Large intestine (tissue), 3 donors: Measurements from ENCODE around the gene TMEM175. TPM values are rescaled to one million over a fixed set of nuclear protein-coding genes. Genes with fewer than 3 reads are reported as not detected.
"Not testable (repeated sequence)": the region's sequence is repeated elsewhere in the genome, so short reads cannot be mapped to it uniquely, and the experiment has no call there.

Source experiments
- DNase-seq, 2 donors: peaks; one replicate each; pipeline versions ENCODE4 v3.0.0 to v3.0.0-alpha.2; 2013
- H3K27ac ChIP-seq: one replicate; pipeline ENCODE4 v1.5.1; 2013; ENCODE audit warnings: low read length
- H3K27me3 ChIP-seq: 2 replicates; pipeline ENCODE4 v1.6.1; 2013; ENCODE audit warnings: low read length; ENCODE audit not compliant: control insufficient read depth, insufficient read depth
- H3K36me3 ChIP-seq: 2 replicates; pipeline ENCODE4 v1.6.1; 2013; ENCODE audit warnings: low read length; ENCODE audit not compliant: control insufficient read depth, insufficient read depth
- H3K4me1 ChIP-seq: one replicate; pipeline ENCODE4 v1.6.1; 2013; ENCODE audit warnings: low read length; ENCODE audit not compliant: control insufficient read depth, insufficient read depth
- H3K4me3 ChIP-seq: one replicate; pipeline ENCODE4 v1.5.1; 2013; ENCODE audit warnings: low read length
- H3K9me3 ChIP-seq: one replicate; pipeline ENCODE4 v1.6.1; 2013; ENCODE audit warnings: mild to moderate bottlenecking, low read depth, low read length, moderate library complexity; ENCODE audit not compliant: control insufficient read depth
- WGBS: methylation state at CpG from one replicate; pipeline ENCODE4 v1.1.5; 2013; ENCODE audit warnings: low lambda C conversion rate; ENCODE audit not compliant: insufficient coverage; 5-methylcytosine and 5-hydroxymethylcytosine counted together
- polyA plus RNA-seq: library from polyadenylated mRNA; unstranded; fragments of 120-200 nt; gene quantifications from one replicate; pipeline ENCODE4 v1.2.1, GENCODE V29; 2013

Gene TMEM175
- polyA plus RNA-seq, 1 donor = 28.4 TPM

- peak within 1 kb of the TSS; percentile 37 for H3K4me3 ChIP-seq
Measured at GRCh38 chr4:993111-994029, 61.1 kb downstream of the TMEM175 start, which contains the start of gene SLC26A1. Gene SLC26A1, minus strand, starts transcription at chr4:993404. Its CDS starts 1,701 bp downstream, at chr4:991703.

GRCh38 chr4:995311-996026 lies 63.2 kb downstream of the TMEM175 start:
- Histone ChIP-seq H3K36me3 (peaks cover 8% of the 10 kb centered on the region), H3K4me1 (peaks cover 54% of the 10 kb centered on the region), H3K27me3 (peaks cover 38% of the 10 kb centered on the region), H3K27ac (no peak overlapping the region), H3K9me3 (peaks cover 14% of the 10 kb centered on the region), H3K4me3 (no peak overlapping the region)
- no CpG with 5 or more reads among the region's 23 CpGs for WGBS
- no peak for DNase-seq

More at GRCh38 chr4:993111-994029, 61.1 kb downstream of the TMEM175 start, which contains the start of gene SLC26A1:
- peaks cover 22% of the 10 kb centered on the region for H3K9me3 ChIP-seq
- peak within 1 kb of the TSS; percentile 99 for H3K27ac ChIP-seq
- peaks cover 20% of the 10 kb centered on the region for H3K27me3 ChIP-seq
- H3K36me3 ChIP-seq = peaks cover 11% of the 10 kb centered on the region
- WGBS = no CpG with 5 or more reads among the region's 37 CpGs
- peaks cover 54% of the 10 kb centered on the region for H3K4me1 ChIP-seq
- peak; percentile 90 to 94 for DNase-seq

- H3K4me1 ChIP-seq = peaks cover 54% of the 10 kb centered on the region
- DNase-seq = peak in 1 of 2 donors; percentile 76
- WGBS = no CpG with 5 or more reads among the region's 15 CpGs
- peaks cover 8% of the 10 kb centered on the region for H3K9me3 ChIP-seq
- peaks cover 47% of the 10 kb centered on the region for H3K27me3 ChIP-seq
- peaks cover under 1% of the 10 kb centered on the region for H3K36me3 ChIP-seq
- no peak overlapping the region for H3K4me3 ChIP-seq
- H3K27ac ChIP-seq = no peak overlapping the region
Measured at GRCh38 chr4:996030-996996, 64.1 kb downstream of the TMEM175 start.

- H3K36me3 ChIP-seq = no peaks in the 10 kb centered on the region
- no peak overlapping the region for H3K27ac ChIP-seq
- peaks cover 53% of the 10 kb centered on the region for H3K27me3 ChIP-seq
- peaks cover 51% of the 10 kb centered on the region for H3K4me1 ChIP-seq
- H3K4me3 ChIP-seq = no peak overlapping the region
- WGBS = no CpG with 5 or more reads among the region's 25 CpGs
- peaks cover 10% of the 10 kb centered on the region for H3K9me3 ChIP-seq
- DNase-seq = no peak
Measured at GRCh38 chr4:996997-997374, 64.7 kb downstream of the TMEM175 start.

GRCh38 chr4:997375-998071 lies 65.3 kb downstream of the TMEM175 start:
- H3K27ac ChIP-seq = no peak overlapping the region
- H3K9me3 ChIP-seq = peaks cover 11% of the 10 kb centered on the region
- WGBS = no CpG with 5 or more reads among the region's 68 CpGs
- H3K4me3 ChIP-seq = peak overlapping the region; percentile 16
- peaks cover 47% of the 10 kb centered on the region for H3K4me1 ChIP-seq
- H3K27me3 ChIP-seq = peaks cover 59% of the 10 kb centered on the region
- peak in 1 of 2 donors; percentile 68 for DNase-seq
- H3K36me3 ChIP-seq = no peaks in the 10 kb centered on the region

GRCh38 chr4:998096-998691 lies 65.9 kb downstream of the TMEM175 start:
- Histone ChIP-seq H3K27me3 (peaks cover 63% of the 10 kb centered on the region), H3K4me3 (no peak overlapping the region), H3K4me1 (peaks cover 42% of the 10 kb centered on the region), H3K27ac (no peak overlapping the region), H3K36me3 (no peaks in the 10 kb centered on the region), H3K9me3 (peaks cover 11% of the 10 kb centered on the region)
- DNase-seq = no peak
- no CpG with 5 or more reads among the region's 12 CpGs for WGBS

- not testable (repeated sequence) for H3K36me3 ChIP-seq, H3K27ac ChIP-seq, DNase-seq, H3K4me3 ChIP-seq
- H3K27me3 ChIP-seq = peaks cover 74% of the 10 kb centered on the region
- peaks cover 33% of the 10 kb centered on the region for H3K4me1 ChIP-seq
- H3K9me3 ChIP-seq = peaks cover 16% of the 10 kb centered on the region
- no CpG with 5 or more reads among the region's 21 CpGs for WGBS
Measured at GRCh38 chr4:999240-999863, 67.1 kb downstream of the TMEM175 start.

- Histone ChIP-seq H3K4me1 (peaks cover 28% of the 10 kb centered on the region), H3K9me3 (peaks cover 16% of the 10 kb centered on the region), H3K4me3 (no peak overlapping the region), H3K36me3 (no peaks in the 10 kb centered on the region), H3K27ac (no peak overlapping the region), H3K27me3 (peaks cover 80% of the 10 kb centered on the region)
- WGBS = no CpG with 5 or more reads among the region's 18 CpGs
- no peak for DNase-seq
Measured at GRCh38 chr4:999882-1000425, 67.7 kb downstream of the TMEM175 start.
